HG03039 (cell line): ENCODE data around the gene PARP14.
"Not testable (repeated sequence)": the region's sequence is repeated elsewhere in the genome, so short reads cannot be mapped to it uniquely, and the experiment has no call there.

ENCODE experiments used
- ATAC-seq: cut with Tn5 transposase; IDR thresholded peaks from one replicate; pipeline ENCODE4 v1.9.1; 2021; ENCODE audit warnings: mild to moderate bottlenecking, moderate library complexity; ENCODE audit not compliant: unreplicated experiment

Gene PARP14

GRCh38 chr3:122714273-122714672 lies 33.6 kb downstream of the PARP14 start:
- no peak for ATAC-seq

- no peak for ATAC-seq
These were observed 36.0 kb downstream of the PARP14 start for GRCh38 chr3:122716667-122717066.

GRCh38 chr3:122719273-122719921 lies 38.8 kb downstream of the PARP14 start:
- no peak for ATAC-seq

- ATAC-seq = no peak
These were observed 44.5 kb downstream of the PARP14 start for GRCh38 chr3:122725106-122725505.

- ATAC-seq = no peak
These were observed 46.7 kb downstream of the PARP14 start for GRCh38 chr3:122727294-122727693.

DNA sequence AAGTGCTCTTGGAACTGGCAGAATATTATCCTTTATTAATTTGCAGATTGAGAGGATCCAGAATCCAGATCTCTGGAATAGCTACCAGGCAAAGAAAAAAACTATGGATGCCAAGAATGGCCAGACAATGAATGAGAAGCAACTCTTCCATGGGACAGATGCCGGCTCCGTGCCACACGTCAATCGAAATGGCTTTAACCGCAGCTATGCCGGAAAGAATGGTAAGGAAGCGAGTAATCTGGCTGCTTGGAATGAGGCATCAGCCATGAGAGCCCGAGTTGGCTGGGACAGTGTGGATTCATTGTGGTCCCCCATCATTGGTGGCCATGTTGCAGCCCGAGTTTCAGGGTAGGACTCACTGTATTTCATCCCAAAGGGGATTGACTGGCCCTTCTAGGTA lies 47.1 kb downstream of the PARP14 start:
- ATAC-seq = no peak

- ATAC-seq = no peak
These were observed 47.5 kb downstream of the PARP14 start for GRCh38 chr3:122728186-122728585.

GRCh38 chr3:122728756-122729514 lies 48.3 kb downstream of the PARP14 start:
- ATAC-seq = no peak

DNA sequence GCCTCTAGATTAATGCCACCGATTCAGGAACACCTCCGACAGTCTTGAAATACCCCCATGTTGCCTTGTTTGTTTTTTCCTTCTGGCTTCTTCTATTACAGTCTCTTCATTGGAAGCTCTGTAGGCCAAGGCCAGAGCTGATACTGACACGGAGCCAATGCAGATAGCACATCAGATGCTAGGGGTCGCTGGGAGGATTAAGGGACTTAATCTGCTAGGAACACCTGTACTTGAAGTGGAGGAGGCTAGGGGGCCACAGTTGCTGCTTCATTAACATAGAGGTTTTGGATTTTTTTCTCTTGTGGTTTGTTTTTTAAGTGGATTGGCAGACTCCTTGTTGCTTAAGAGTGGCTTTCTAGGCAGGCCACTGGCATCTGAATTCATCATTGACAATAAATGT lies 49.6 kb downstream of the PARP14 start:
- no peak for ATAC-seq

DNA sequence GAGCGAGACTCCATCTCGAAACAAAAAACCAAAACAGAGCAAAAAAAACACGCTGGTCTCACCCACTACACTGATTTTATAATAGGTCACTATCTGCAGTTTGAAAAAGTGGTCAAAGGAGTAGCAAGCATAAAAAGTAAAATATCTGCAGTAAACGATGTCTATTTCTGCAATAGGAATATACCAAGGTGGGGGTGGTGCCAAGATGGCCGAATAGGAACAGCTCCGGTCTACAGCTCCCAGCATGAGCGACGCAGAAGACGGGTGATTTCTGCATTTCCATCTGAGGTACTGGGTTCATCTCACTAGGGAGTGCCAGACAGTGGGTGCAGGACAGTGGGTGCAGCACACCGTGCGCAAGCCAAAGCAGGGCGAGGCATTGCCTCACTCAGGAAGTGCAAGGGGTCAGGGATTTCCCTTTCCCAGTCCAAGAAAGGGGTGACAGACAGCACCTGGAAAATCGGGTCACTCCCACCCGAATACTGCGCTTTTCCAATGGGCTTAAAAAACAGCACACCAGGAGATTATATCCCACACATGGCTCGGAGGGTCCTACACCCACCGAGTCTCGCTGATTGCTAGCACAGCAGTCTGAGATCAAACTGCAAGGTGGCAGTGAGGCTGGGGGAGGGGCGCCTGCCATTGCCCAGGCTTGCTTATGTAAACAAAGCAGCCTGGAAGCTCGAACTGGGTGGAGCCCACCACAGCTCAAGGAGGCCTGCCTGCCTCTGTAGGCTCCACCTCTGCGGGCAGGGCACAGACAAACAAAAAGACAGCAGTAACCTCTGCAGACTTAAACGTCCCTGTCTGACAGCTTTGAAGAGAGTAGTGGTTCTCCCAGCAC lies 52.3 kb downstream of the PARP14 start:
- not testable (repeated sequence) for ATAC-seq

DNA sequence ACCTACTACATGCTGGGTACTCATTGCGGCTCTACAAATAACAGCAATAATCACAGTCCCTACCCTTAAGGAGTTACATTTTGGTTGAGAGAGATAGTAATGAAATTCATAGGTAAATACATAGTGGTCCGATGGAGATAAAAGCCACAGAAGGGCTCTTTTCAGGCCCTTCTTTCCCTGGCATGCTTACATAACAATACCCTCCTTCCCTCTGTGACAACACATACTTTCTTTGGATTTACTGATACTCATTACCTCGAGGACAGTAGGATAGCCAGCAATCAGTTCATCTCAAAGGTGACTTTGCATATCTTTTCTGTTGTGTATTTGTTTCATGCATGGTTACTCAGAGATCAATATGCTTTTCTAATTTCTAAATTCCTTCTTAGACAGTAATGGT lies 58.5 kb downstream of the PARP14 start:
- ATAC-seq = no peak

- ATAC-seq = no peak
These were observed 61.6 kb downstream of the PARP14 start for GRCh38 chr3:122742234-122742633.

- no peak for ATAC-seq
These were observed 63.0 kb downstream of the PARP14 start for GRCh38 chr3:122743581-122744120.

- ATAC-seq = no peak
These were observed 64.9 kb downstream of the PARP14 start for GRCh38 chr3:122745369-122746021.

- not testable (repeated sequence) for ATAC-seq
These were observed 66.7 kb downstream of the PARP14 start for GRCh38 chr3:122747295-122747694.

DNA sequence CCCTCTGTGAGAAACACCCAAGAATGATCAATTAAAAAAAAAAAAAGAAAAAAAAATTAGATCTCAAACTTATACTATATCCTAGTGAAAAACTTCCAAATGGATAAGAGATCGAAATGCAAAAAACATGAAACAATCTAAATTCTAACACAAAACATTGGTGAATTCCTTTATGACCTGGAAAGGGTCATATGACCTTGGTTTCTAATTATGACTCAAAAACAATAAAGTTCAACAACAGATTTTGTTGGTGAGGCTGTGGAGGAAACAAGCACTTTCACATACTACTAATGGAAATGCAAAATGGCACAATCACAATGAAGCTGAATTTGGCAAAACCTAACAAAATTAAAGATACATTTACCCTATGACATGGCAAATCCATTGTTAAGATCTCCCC lies 67.7 kb downstream of the PARP14 start:
- no peak for ATAC-seq

DNA sequence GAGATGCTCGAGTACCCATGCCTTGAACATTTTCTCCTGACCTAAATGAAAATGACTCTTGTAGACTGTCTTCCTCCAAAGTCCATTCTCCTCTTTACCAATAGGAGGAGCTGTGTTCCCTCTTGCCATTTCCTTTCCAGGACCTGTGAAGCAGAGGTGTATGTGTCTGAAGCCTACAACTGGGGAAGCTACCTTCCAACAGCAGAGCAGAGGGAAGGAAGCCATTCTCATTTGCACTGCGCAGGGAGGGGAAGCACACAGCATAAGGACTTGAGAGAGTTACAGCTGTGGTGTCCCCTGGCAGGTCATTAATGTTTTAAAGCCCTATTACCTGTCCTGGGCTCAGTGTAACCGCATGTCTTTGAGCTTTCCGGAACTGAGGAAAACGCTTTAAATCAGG lies 74.3 kb downstream of the PARP14 start:
- ATAC-seq = no peak

GRCh38 chr3:122755491-122755890 lies 74.9 kb downstream of the PARP14 start:
- no peak for ATAC-seq

- ATAC-seq = no peak
These were observed 78.4 kb downstream of the PARP14 start for GRCh38 chr3:122758877-122759560.
